ENCODE measurements around the gene ATP8A2. TPM values are rescaled to one million over a fixed set of nuclear protein-coding genes. Genes with fewer than 3 reads are reported as not detected.
"Not testable (repeated sequence)": the region's sequence is repeated elsewhere in the genome, so short reads cannot be mapped to it uniquely, and the experiment has no call there.

Gene ATP8A2
- total RNA-seq, 1 experiment from 2014 or later, result not detected

DNA sequence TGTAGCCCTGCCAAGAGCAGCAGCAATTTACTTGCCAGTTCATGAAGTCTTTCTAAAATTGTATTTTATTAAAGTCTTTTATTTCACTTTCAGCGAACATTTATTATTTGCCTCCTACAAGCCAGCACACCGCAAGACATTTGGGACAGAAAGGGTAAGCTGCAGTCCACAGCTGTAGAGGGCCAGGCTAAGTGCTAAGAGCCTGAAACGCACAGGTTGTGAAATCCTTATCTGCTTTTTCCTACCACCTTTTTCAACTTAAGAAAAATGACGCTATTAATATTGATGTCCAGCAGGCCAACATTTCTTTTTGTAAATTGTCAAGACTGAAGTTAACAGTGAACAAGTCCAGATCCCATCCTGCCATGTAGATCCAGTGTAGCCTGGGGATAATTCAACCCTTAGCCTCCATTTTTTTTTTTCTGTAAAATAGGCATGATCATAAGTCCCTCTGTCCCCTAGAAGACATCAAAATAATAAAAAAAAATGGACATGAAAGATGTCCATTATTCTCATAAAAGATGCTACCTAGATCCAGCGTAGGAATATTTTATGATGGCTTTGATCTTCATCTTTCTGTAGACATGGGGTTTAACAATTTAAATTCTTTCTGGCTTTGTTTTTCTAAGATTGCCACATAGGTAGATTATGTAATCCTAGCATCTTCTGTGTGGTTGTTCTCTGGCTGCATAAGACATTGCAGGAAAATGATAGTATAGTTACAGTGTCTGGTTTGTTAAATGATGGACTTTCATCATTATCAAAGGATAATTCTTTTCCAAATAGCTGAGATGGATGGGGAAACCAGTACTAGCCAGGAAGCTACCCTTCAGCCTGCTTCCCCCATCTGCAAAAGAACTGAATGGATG lies 551.7 kb downstream of the ATP8A2 start:
- DNase-seq (ENCODE audit: low read depth), result no peak
- in situ Hi-C loops (cut with HindIII; ENCODE audit: low pct_unique_long_range_greater_than_20kb, low sequenced_read_pairs), result no loop called here

DNA sequence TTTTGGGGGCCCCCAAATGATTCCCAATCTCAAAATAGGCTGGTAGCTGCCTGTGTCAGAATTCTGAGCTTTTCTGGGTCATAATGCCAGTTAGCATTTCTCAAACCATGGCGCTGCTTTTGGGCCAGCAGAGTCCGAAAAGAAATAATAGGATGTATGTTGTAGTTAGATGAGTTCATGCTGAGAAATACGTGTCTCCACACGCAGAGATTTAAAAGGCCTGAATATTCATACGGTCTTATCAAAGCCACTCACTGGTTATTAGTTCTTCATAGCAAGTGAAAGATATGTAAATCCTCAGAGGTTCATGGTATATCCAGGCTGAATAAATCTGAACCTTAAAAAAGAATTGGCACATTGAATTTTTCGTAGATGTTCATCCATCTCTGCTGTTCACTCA lies 555.6 kb downstream of the ATP8A2 start:
- in situ Hi-C loops (cut with HindIII; ENCODE audit: low pct_unique_long_range_greater_than_20kb, low sequenced_read_pairs), result no loop called here
- DNase-seq (ENCODE audit: low read depth), result no peak

GRCh38 chr13:25927932-25928331 lies 556.2 kb downstream of the ATP8A2 start:
- in situ Hi-C loops (cut with HindIII; ENCODE audit: low pct_unique_long_range_greater_than_20kb, low sequenced_read_pairs), result no loop called here
- no peak for DNase-seq (ENCODE audit: low read depth)

DNA sequence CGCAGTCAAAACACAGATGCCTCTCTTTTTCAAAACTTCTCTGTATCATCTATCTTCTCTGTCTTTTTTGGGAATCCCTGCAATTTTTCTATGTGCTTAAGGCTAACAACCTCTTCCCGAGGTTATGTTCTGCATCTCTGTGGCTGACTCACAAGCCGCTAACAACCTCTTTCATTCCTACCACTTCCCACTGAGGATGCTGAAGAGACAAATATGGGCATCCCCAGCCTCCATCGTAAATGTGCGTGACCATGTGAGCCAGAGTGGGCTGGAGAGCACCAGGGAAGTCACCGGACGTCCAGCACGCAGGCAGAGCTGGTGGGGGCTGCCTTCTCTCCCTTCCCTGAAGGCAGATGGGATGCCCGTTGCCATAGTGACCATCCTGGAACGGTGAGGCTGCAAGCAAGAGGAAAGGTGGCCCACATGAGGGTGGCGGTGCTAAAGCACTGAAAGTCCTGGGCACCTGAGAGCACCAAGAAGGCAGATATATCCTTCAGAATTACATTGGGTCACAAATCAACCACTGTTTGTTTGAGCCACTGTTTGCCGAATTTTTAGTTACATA lies 557.2 kb downstream of the ATP8A2 start:
- in situ Hi-C loops (cut with HindIII; ENCODE audit: low pct_unique_long_range_greater_than_20kb, low sequenced_read_pairs), result no loop called here
- DNase-seq (ENCODE audit: low read depth), result peak; percentile 46

GRCh38 chr13:25929816-25930215 lies 558.0 kb downstream of the ATP8A2 start:
- no peak for DNase-seq (ENCODE audit: low read depth)
- in situ Hi-C loops (cut with HindIII; ENCODE audit: low pct_unique_long_range_greater_than_20kb, low sequenced_read_pairs), result no loop called here

DNA sequence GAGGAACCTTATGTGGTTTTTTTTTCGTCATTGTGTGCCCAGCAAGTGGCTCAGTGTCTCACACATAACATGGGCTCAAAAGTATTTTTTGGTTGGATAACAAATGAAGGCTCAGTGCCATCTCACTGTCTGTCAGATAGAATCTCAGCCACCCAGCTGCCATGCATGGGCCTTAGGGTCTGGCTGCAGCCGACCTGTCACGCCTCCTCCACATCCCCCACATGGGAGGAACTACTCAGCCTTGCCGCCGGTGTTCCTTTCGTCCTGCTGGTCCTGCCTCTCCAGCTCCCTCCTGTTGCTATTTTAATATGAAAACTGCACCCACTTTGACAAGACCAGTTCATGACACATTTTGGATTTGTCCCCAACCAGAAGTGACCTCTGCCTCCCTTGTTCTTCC lies 558.9 kb downstream of the ATP8A2 start:
- no peak for DNase-seq (ENCODE audit: low read depth)
- in situ Hi-C loops (cut with HindIII; ENCODE audit: low pct_unique_long_range_greater_than_20kb, low sequenced_read_pairs), result no loop called here

DNA sequence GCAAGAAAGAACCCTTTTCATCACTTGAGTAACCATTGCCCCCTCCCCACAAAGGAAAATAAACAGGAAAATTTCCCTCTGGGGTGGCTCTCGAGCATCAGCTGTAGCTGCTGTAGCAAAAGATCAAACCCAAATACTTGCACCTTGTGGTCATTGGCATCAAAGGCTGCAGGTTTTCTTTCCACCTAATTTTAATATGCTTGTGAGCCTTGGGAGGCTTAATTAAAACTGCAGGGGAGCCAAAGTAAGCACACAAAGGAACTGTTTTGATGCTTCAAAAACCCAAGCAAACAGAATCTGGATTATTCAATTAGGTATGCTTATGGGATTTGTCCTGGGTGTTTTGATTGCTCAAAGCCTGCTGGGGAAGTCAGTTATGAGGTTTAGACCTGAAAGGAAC lies 560.6 kb downstream of the ATP8A2 start:
- in situ Hi-C loops (cut with HindIII; ENCODE audit: low pct_unique_long_range_greater_than_20kb, low sequenced_read_pairs), result no loop called here

GRCh38 chr13:25933520-25933919 lies 561.7 kb downstream of the ATP8A2 start:
- in situ Hi-C loops (cut with HindIII; ENCODE audit: low pct_unique_long_range_greater_than_20kb, low sequenced_read_pairs), result no loop called here
- DNase-seq (ENCODE audit: low read depth), result no peak

More for the DNA sequence above, 560.6 kb downstream of the ATP8A2 start:
- no peak for DNase-seq (ENCODE audit: low read depth)

DNA sequence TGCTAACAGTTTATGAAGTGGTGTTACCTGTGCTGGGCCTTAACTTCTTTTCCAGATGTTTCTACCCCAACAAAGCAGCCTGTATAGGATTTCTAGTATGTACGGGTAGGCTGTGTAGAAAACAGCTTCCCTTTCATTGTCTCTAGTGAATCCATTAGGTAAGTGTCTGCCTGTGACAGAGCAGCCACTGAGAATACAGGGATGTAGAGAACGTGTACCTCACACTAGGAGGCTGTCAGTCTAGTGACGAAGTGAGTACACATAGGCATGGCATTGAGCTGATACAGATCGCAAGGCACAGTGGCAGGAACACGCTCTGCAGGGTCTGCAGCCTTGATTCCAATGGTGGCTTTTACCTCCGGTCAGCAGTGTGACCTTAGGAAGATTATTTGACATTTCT lies 562.4 kb downstream of the ATP8A2 start:
- in situ Hi-C loops (cut with HindIII; ENCODE audit: low pct_unique_long_range_greater_than_20kb, low sequenced_read_pairs), result no loop called here
- DNase-seq (ENCODE audit: low read depth), result no peak

- in situ Hi-C loops (cut with HindIII; ENCODE audit: low pct_unique_long_range_greater_than_20kb, low sequenced_read_pairs), result no loop called here
- DNase-seq (ENCODE audit: low read depth), result no peak
These were observed 568.4 kb downstream of the ATP8A2 start for GRCh38 chr13:25939961-25940687.

DNA sequence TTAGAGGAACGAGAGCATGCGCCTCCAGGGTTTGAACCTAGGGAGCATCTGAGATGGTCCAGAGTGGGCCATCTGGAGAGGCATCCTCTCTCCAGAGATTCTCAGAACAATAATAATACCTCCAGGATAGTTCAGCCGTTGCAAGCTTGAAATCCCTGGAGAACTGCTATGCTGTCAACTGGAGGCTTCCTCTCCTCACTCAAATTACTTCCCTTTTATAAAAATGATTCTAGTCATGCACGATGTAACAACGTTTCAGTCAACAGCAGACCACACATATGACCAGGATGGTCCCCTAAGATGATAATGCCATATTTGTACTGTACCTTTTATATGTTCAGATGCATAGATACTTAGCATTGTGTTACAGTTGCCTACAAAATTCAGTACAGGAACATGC lies 571.3 kb downstream of the ATP8A2 start:
- in situ Hi-C loops (cut with HindIII; ENCODE audit: low pct_unique_long_range_greater_than_20kb, low sequenced_read_pairs), result no loop called here

GRCh38 chr13:25943658-25944057 lies 571.9 kb downstream of the ATP8A2 start:
- peak; percentile 45 for DNase-seq (ENCODE audit: low read depth)
- in situ Hi-C loops (cut with HindIII; ENCODE audit: low pct_unique_long_range_greater_than_20kb, low sequenced_read_pairs), result no loop called here

More for the DNA sequence above, 571.3 kb downstream of the ATP8A2 start:
- DNase-seq (ENCODE audit: low read depth), result no peak

DNA sequence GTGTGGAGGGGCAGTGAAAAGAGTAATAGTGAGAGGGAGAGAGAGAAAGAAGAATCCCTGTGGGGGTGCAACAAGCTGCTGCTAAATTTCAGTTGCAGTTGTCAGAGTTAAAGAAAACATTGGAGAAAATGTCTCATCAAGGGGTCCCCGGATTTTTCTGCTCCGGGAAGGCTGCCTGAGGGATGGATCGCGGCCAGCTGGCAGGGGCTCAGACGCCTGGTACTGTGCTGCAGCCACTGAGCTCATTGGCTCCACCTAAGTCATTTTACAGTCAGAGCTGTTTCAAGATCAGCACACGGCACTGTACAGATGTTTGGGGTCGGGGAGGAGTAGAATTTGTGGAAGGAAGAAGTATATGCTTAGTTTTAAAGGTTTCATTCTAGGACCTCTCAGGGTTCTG lies 573.8 kb downstream of the ATP8A2 start:
- in situ Hi-C loops (cut with HindIII; ENCODE audit: low pct_unique_long_range_greater_than_20kb, low sequenced_read_pairs), result no loop called here
- DNase-seq (ENCODE audit: low read depth), result no peak

DNA sequence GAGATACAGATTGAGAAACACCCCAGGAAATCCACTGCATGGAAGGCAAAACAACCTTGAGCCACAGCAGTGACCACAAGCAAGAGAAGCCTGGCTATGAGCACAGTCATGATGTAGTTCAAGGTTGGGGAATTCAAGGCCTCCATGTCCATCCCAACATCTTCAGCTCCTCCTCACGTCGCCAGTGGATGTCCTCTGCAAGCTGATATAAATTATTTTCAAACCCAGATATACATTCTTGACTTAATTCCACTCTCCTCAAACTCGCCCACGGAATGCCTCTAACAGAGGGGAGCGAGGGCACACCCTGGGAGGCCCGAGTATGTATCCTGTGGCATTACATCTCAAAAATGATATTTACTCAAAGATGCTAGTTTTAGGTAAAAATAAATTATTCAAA lies 574.5 kb downstream of the ATP8A2 start:
- in situ Hi-C loops (cut with HindIII; ENCODE audit: low pct_unique_long_range_greater_than_20kb, low sequenced_read_pairs), result no loop called here
- DNase-seq (ENCODE audit: low read depth), result no peak

- DNase-seq (ENCODE audit: low read depth), result no peak
- in situ Hi-C loops (cut with HindIII; ENCODE audit: low pct_unique_long_range_greater_than_20kb, low sequenced_read_pairs), result no loop called here
These were observed 577.1 kb downstream of the ATP8A2 start for GRCh38 chr13:25948910-25949309.

DNA sequence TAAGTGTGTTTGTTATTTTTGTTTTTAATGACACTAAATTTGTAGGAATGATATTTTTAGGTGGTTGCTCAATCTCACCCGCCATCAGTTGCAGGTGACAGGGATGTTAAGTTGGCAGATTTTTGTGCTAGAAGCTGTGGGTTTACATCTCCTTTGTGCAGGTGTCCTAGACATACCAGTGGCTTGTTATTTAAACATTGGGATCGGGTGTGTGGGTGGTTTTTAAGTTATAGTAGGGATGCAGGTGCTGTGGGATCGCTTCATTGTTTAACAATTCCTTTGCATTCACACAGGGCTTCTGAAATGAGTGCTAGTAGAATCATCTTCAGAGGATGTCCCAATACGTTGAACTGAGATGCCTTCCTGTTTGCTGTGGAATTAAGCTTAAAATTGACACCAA lies 580.1 kb downstream of the ATP8A2 start:
- no peak for DNase-seq (ENCODE audit: low read depth)
- in situ Hi-C loops (cut with HindIII; ENCODE audit: low pct_unique_long_range_greater_than_20kb, low sequenced_read_pairs), result no loop called here

GRCh38 chr13:25954080-25954479 lies 582.3 kb downstream of the ATP8A2 start:
- DNase-seq (ENCODE audit: low read depth); in situ Hi-C loops (cut with HindIII; ENCODE audit: low pct_unique_long_range_greater_than_20kb, low sequenced_read_pairs): not testable (repeated sequence)

DNA sequence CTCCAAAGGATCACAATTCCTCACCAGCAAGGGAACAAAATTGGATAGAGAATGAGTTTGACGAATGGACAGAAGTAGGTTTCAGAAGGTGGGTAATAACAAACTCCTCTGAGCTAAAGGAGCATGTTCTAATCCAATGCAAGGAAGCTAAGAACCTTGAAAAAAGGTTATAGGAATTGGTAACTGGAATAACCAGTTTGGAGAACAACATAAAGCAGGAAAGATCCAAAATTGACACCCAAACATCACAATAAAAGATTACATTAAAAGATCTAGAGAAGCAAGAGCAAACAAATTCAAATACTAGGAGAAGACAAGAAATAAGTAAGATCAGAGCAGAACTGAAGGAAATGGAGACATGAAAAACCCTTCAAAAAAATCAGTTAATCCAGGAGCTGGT lies 583.2 kb downstream of the ATP8A2 start:
- in situ Hi-C loops (cut with HindIII; ENCODE audit: low pct_unique_long_range_greater_than_20kb, low sequenced_read_pairs); DNase-seq (ENCODE audit: low read depth): not testable (repeated sequence)

GRCh38 chr13:25958986-25959385 lies 587.2 kb downstream of the ATP8A2 start:
- in situ Hi-C loops (cut with HindIII; ENCODE audit: low pct_unique_long_range_greater_than_20kb, low sequenced_read_pairs), result no loop called here
- DNase-seq (ENCODE audit: low read depth), result no peak
